PC-3 (cell line): ENCODE measurements around the gene ZBED4.

Experiments
- EZH2 ChIP-seq: fragments of 300-600 bp; sonication (generic); IDR thresholded peaks from one replicate; pipeline ENCODE4 v1.6.1; 2017; ENCODE audit warnings: antibody characterized with exemption, mild to moderate bottlenecking, low read length; ENCODE audit not compliant: unreplicated experiment
- TF ChIP-seq, protein P1 (sequence below): fragments of 300-600 bp; sonication (generic); conservative IDR thresholded peaks from 2 replicates; pipeline ENCODE4 v1.5.1; 2017; ENCODE audit warnings: antibody characterized with exemption, low read depth, mild to moderate bottlenecking, low read length

DNA sequence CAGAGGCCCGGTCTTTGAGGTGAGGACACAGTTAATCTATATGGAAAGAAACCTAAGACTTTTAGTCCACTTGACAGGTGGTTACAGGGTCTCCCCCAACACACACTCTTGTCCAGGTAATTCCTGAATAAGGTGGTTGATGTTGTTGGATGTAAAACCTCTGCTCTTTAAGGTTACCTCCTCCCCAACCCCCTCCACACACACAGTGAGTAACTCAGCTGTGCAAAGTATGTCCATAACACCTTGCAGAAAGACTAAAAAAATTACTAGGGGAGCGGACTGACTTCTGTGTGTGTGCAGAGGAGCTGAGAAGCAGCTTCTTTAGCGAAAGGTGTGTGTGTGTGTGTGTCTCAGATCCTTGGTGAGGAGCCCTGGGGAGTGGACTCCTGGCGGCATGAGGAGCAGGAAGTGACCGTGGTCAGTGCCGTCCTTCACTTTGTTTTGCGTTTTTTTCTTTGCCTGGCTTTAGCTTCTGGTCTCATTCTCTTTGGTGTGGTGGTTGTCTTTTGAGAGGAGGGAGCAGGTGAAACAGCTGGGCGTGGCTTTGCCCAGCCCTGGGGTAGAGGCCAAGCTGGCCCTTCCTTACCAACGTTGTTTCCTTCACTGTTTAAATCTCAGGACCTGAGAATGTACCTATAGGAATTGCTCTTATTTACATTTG is 1.7 kb downstream of the ZBED4 start:
- TF ChIP-seq, protein P1, sequence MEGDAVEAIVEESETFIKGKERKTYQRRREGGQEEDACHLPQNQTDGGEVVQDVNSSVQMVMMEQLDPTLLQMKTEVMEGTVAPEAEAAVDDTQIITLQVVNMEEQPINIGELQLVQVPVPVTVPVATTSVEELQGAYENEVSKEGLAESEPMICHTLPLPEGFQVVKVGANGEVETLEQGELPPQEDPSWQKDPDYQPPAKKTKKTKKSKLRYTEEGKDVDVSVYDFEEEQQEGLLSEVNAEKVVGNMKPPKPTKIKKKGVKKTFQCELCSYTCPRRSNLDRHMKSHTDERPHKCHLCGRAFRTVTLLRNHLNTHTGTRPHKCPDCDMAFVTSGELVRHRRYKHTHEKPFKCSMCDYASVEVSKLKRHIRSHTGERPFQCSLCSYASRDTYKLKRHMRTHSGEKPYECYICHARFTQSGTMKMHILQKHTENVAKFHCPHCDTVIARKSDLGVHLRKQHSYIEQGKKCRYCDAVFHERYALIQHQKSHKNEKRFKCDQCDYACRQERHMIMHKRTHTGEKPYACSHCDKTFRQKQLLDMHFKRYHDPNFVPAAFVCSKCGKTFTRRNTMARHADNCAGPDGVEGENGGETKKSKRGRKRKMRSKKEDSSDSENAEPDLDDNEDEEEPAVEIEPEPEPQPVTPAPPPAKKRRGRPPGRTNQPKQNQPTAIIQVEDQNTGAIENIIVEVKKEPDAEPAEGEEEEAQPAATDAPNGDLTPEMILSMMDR: no peak
- TF ChIP-seq EZH2: no peak
